Endothelial cell of umbilical vein (primary cell): ENCODE results near the gene SLC26A8. TPM values are rescaled to one million over a fixed set of nuclear protein-coding genes. Genes with fewer than 3 reads are reported as not detected.

Source experiments
- BruUV-seq: library from RNA; stranded (reverse); fragments of 400-500 nt; replicated peaks from 2 replicates; lab custom pipeline; 2021; lab: Mats Ljungman, UMichigan
- CTCF ChIA-PET: fragments of 300-600, 350-600 bp; sonication (Branson Sonifier 250); formaldehyde crosslinking; loops from one replicate; lab custom pipeline; 2021; ENCODE audit warnings: antibody characterized with exemption, inconsistent platforms; lab: Charles Lee
- POLR2A ChIA-PET: fragments of 300-600, 350-600 bp; sonication (Branson Sonifier 250); formaldehyde crosslinking; loops from one replicate; lab custom pipeline; 2021; ENCODE audit warnings: antibody characterized with exemption, inconsistent platforms; lab: Charles Lee
- DNase-seq: peaks from one replicate; pipeline ENCODE4 v3.0.0-alpha.2; 2011; ENCODE audit warnings: low read depth, low spot score
- FAIRE-seq: peaks from 2 replicates; lab custom pipeline; 2011; peaks lifted over from hg19 to GRCh38; lab: Jason Lieb, UNC
- H2AFZ ChIP-seq: 2 replicates; pipeline ENCODE4 v1.6.0; 2012; ENCODE audit warnings: low read depth, low read length, control low read depth, inconsistent platforms
- H3K27ac ChIP-seq: 2 replicates; pipeline ENCODE4 v1.5.1; 2011; ENCODE audit warnings: low read depth, mild to moderate bottlenecking, control low read depth, low read length, moderate library complexity; ENCODE audit not compliant: insufficient read depth
- H3K27me3 ChIP-seq, 2 experiments: 2 replicates each; pipeline versions ENCODE4 v1.6.0 to v1.6.1; 2011; ENCODE audit warnings: low read length in 2 of 2, mixed read lengths in 1 of 2; ENCODE audit not compliant: control insufficient read depth in 2 of 2, insufficient read depth in 2 of 2
- H3K36me3 ChIP-seq, 2 experiments: 2 replicates in 1 of 2; 3 replicates in 1 of 2; pipeline ENCODE4 v1.5.1; 2011; ENCODE audit warnings: low read length in 2 of 2, mild to moderate bottlenecking in 1 of 2, moderate library complexity in 1 of 2; ENCODE audit not compliant: control insufficient read depth in 2 of 2, insufficient read depth in 2 of 2; ENCODE audit errors: extremely low read depth in 1 of 2
- H3K4me1 ChIP-seq: 3 replicates; pipeline ENCODE4 v1.5.1; 2011; ENCODE audit warnings: mild to moderate bottlenecking, low read length; ENCODE audit not compliant: control insufficient read depth, insufficient read depth; ENCODE audit errors: extremely low read depth
- H3K4me2 ChIP-seq: 2 replicates; pipeline ENCODE4 v1.6.1; 2011; ENCODE audit warnings: low read length, control low read depth, mixed read lengths; ENCODE audit not compliant: insufficient read depth
- H3K4me3 ChIP-seq, 3 experiments: fragments of 200-600 bp in 1 of 3; sonication (generic), shearing (Covaris generic) in 1 of 3; replicated peaks in 1 of 3; 2 replicates each; pipeline ENCODE4 v1.5.1; 2011 to 2016; ENCODE audit warnings: control low read depth in 3 of 3, low read length in 3 of 3, mild to moderate bottlenecking in 2 of 3, inconsistent platforms in 1 of 3, low read depth in 1 of 3, moderate library complexity in 1 of 3; ENCODE audit not compliant: insufficient read depth in 1 of 3
- H3K79me2 ChIP-seq: 2 replicates; pipeline ENCODE4 v1.6.0; 2012; ENCODE audit warnings: low read length, inconsistent platforms; ENCODE audit not compliant: control insufficient read depth, insufficient read depth
- H3K9ac ChIP-seq: replicated peaks from 2 replicates; pipeline ENCODE3; 2011; ENCODE audit warnings: low read length, control low read depth; ENCODE audit not compliant: insufficient read depth; ENCODE audit errors: extremely low read depth
- H3K9me1 ChIP-seq: replicated peaks from 3 replicates; pipeline ENCODE4 v1.6.0; 2011; ENCODE audit warnings: mild to moderate bottlenecking, low read length; ENCODE audit not compliant: control insufficient read depth, insufficient read depth; ENCODE audit errors: extremely low read depth
- H3K9me3 ChIP-seq: replicated peaks from 2 replicates; pipeline ENCODE4 v1.5.1; 2012; ENCODE audit warnings: low read length, inconsistent platforms; ENCODE audit not compliant: control insufficient read depth, insufficient read depth
- H4K20me1 ChIP-seq: replicated peaks from 2 replicates; pipeline ENCODE3; 2011; ENCODE audit warnings: mild to moderate bottlenecking, low read length; ENCODE audit not compliant: control insufficient read depth, insufficient read depth; ENCODE audit errors: extremely low read depth
- CTCF ChIP-seq, 2 donors: IDR thresholded peaks; 1 replicate in 1 of 2; 2 replicates in 1 of 2; pipeline ENCODE4 v1.5.1; 2011; ENCODE audit warnings: low read length in 2 of 2, mild to moderate bottlenecking in 2 of 2, moderate library complexity in 2 of 2, control low read depth in 1 of 2, inconsistent platforms in 1 of 2, low read depth in 1 of 2; ENCODE audit not compliant: insufficient read depth in 1 of 2; ENCODE audit errors: extremely low read depth in 1 of 2
- EZH2 ChIP-seq: IDR thresholded peaks from 2 replicates; pipeline ENCODE4 v1.6.1; 2012; ENCODE audit warnings: borderline replicate concordance, low read depth, mild to moderate bottlenecking, moderate library complexity, low read length, inconsistent platforms; ENCODE audit not compliant: severe bottlenecking
- FOS ChIP-seq: IDR thresholded peaks from 2 replicates; pipeline ENCODE4 v1.6.1; 2011; ENCODE audit warnings: mild to moderate bottlenecking, low read length, moderate library complexity, borderline replicate concordance; ENCODE audit not compliant: insufficient read depth
- GATA2 ChIP-seq: IDR thresholded peaks from 2 replicates; pipeline ENCODE4 v1.7.0; 2011; ENCODE audit warnings: low read depth, mild to moderate bottlenecking, moderate library complexity, mixed read lengths, low read length; ENCODE audit not compliant: insufficient read length, insufficient read depth
- JUN ChIP-seq: IDR thresholded peaks from 2 replicates; pipeline ENCODE4 v1.6.1; 2011; ENCODE audit warnings: borderline replicate concordance, low read depth; ENCODE audit not compliant: insufficient read length, insufficient read depth
- MAX ChIP-seq: IDR thresholded peaks from 2 replicates; pipeline ENCODE4 v1.6.1; 2011; ENCODE audit not compliant: insufficient read depth, insufficient read length
- MYC ChIP-seq: IDR thresholded peaks from one replicate; pipeline ENCODE4 v1.6.1; 2011; ENCODE audit warnings: mild to moderate bottlenecking, low read depth, low read length
- POLR2A ChIP-seq: IDR thresholded peaks from 2 replicates; pipeline ENCODE4 v1.6.1; 2012; ENCODE audit warnings: low read depth, mild to moderate bottlenecking, control low read depth, low read length
- POLR2AphosphoS5 ChIP-seq: IDR thresholded peaks from 2 replicates; pipeline ENCODE4 v1.6.1; 2012; ENCODE audit warnings: low read depth, mild to moderate bottlenecking, control low read depth, low read length, moderate library complexity; ENCODE audit not compliant: insufficient read depth
- dilution Hi-C: fragments of 300-500 bp; cut with MboI; formaldehyde crosslinking; loops from one replicate; pipeline ENCODE4 v1.15.0; 2019; ENCODE audit warnings: low sequenced_read_pairs; ENCODE audit not compliant: extremely low pct_ligation_motif_present
- intact Hi-C: fragments of 100-400 bp; cut with micrococcal nuclease; formaldehyde crosslinking; loops from one replicate; pipeline ENCODE4 v1.10.0; 2022
- polyA plus RNA-seq, 4 experiments: library from polyadenylated mRNA; depleted of rRNA in 3 of 4; stranded (reverse) in 3 of 4; unstranded in 1 of 4; fragments of >200 nt; gene quantifications; 2 replicates each; pipeline versions ENCODE4 v1.2.1 to v1.2.3, GENCODE V29; 2011 to 2012; ENCODE audit warnings: missing spikeins in 1 of 4
- total RNA-seq: library from RNA; stranded (reverse); gene quantifications from 2 replicates; pipeline ENCODE4 v1.2.3, GENCODE V29; 2021

SLC26A8 gene
- total and polyA plus RNA-seq, 2 donors (not counting 3 experiments of a cell fraction or from before 2014, with no cell fraction given), result 0.01 TPM; not detected in 1

- Histone ChIP-seq H3K9ac (no peak overlapping the region), H3K36me3 (no peaks in the 10 kb centered on the region), H2AFZ (no peak overlapping the region), H3K4me3 (no peak overlapping the region), H3K27me3 (no peaks in the 10 kb centered on the region), H3K9me3 (no peaks in the 10 kb centered on the region), H3K9me1 (no peaks in the 10 kb centered on the region), H4K20me1 (no peaks in the 10 kb centered on the region), H3K4me1 (no peaks in the 10 kb centered on the region), H3K79me2 (no peaks in the 10 kb centered on the region), H3K27ac (no peak overlapping the region), H3K4me2 (no peak overlapping the region)
- CTCF ChIA-PET, result no interaction called here
- POLR2A ChIA-PET, result no interaction called here
- dilution Hi-C loops (no loop called here), intact Hi-C loops (no loop called here)
- DNase-seq (no peak), FAIRE-seq (no peak)
- no peak for TF ChIP-seq FOS
- TF ChIP-seq EZH2, result no peak
- no peak for TF ChIP-seq CTCF (IDR thresholded peaks at IDR 0.05; ENCODE audit: extremely low read depth in 1 of 2, insufficient read depth in 1 of 2, low read depth in 1 of 2, low read length in 2 of 2)
- no peak for TF ChIP-seq POLR2AphosphoS5
- no peak for TF ChIP-seq POLR2A
- TF ChIP-seq MYC, result no peak
- no peak for TF ChIP-seq JUN
- no peak for TF ChIP-seq GATA2
- TF ChIP-seq MAX, result no peak
- no TSS peak for BruUV-seq
These were observed 94.8 kb downstream of the SLC26A8 start for GRCh38 chr6:35929601-35930000.
